Activated effector memory CD4-positive, alpha-beta T cell treated with anti-CD3 and anti-CD28 coated beads, Interleukin-2, amount 50 U/mL, for 16 hours (primary cell): Measurements from ENCODE around the gene ITGB6.

ENCODE experiments used
- DNase-seq: peaks from one replicate; pipeline ENCODE4 v3.0.0-alpha.2; 2020

The ITGB6 gene

GRCh38 chr2:160077912-160078810 is 121.9 kb downstream of the ITGB6 start:
- DNase-seq = no peak

GRCh38 chr2:160076914-160077313 is 123.2 kb downstream of the ITGB6 start:
- no peak for DNase-seq

GRCh38 chr2:160076241-160076640 is 123.8 kb downstream of the ITGB6 start:
- no peak for DNase-seq

- DNase-seq = no peak
These were observed 124.9 kb downstream of the ITGB6 start for GRCh38 chr2:160075171-160075570.

GRCh38 chr2:160073284-160073888 is 126.7 kb downstream of the ITGB6 start:
- no peak for DNase-seq

GRCh38 chr2:160068906-160069305 is 131.2 kb downstream of the ITGB6 start:
- no peak for DNase-seq

- DNase-seq = no peak
These were observed 135.2 kb downstream of the ITGB6 start for GRCh38 chr2:160064916-160065315.

- DNase-seq = no peak
These were observed 136.0 kb downstream of the ITGB6 start for GRCh38 chr2:160063879-160064612.

GRCh38 chr2:160063271-160063670 is 136.8 kb downstream of the ITGB6 start:
- DNase-seq = no peak

GRCh38 chr2:160062292-160063005 is 137.6 kb downstream of the ITGB6 start, which contains the start of gene PLA2R1:
TSS of gene PLA2R1 (minus strand) at chr2:160062615. CDS start at chr2:160062403, 212 bp downstream.
- no peak for DNase-seq

GRCh38 chr2:160061944-160062291 is 138.2 kb downstream of the ITGB6 start:
- DNase-seq = no peak

GRCh38 chr2:160061533-160061932 is 138.5 kb downstream of the ITGB6 start:
- DNase-seq = no peak

- no peak for DNase-seq
These were observed 139.8 kb downstream of the ITGB6 start for GRCh38 chr2:160060297-160060696.

- no peak for DNase-seq
These were observed 142.7 kb downstream of the ITGB6 start for GRCh38 chr2:160057356-160057755.

- no peak for DNase-seq
These were observed 144.4 kb downstream of the ITGB6 start for GRCh38 chr2:160055726-160056108.

- DNase-seq = no peak
These were observed 144.9 kb downstream of the ITGB6 start for GRCh38 chr2:160054984-160055725.

GRCh38 chr2:160053946-160054345 is 146.1 kb downstream of the ITGB6 start:
- no peak for DNase-seq

- no peak for DNase-seq
These were observed 147.5 kb downstream of the ITGB6 start for GRCh38 chr2:160052531-160052930.

- DNase-seq = no peak
These were observed 148.7 kb downstream of the ITGB6 start for GRCh38 chr2:160051371-160051800.

GRCh38 chr2:160050147-160050546 is 149.9 kb downstream of the ITGB6 start:
- no peak for DNase-seq
